Mucosa of rectum (tissue), 2 donors: ENCODE measurements around the gene CLEC16A.

Experiments
- H3K27ac ChIP-seq, 2 donors: one replicate each; pipeline ENCODE4 v1.7.0; 2013; ENCODE audit warnings: inconsistent platforms in 2 of 2, low read depth in 2 of 2, low read length in 2 of 2
- H3K27me3 ChIP-seq, 2 donors: one replicate each; pipeline ENCODE4 v1.7.0; 2013; ENCODE audit warnings: low read length in 2 of 2; ENCODE audit not compliant: control insufficient read depth in 2 of 2, insufficient read depth in 2 of 2
- H3K36me3 ChIP-seq, 2 donors: one replicate each; pipeline ENCODE4 v1.7.0; 2013; ENCODE audit warnings: low read length in 2 of 2; ENCODE audit not compliant: control insufficient read depth in 2 of 2, insufficient read depth in 2 of 2
- H3K4me1 ChIP-seq, 2 donors: one replicate each; pipeline ENCODE4 v1.7.0; 2013; ENCODE audit warnings: low read length in 2 of 2, mild to moderate bottlenecking in 1 of 2; ENCODE audit not compliant: control insufficient read depth in 2 of 2, insufficient read depth in 2 of 2
- H3K4me3 ChIP-seq, 2 donors: one replicate each; pipeline ENCODE4 v1.7.0; 2013; ENCODE audit warnings: low read length in 2 of 2
- H3K9ac ChIP-seq, 2 donors: one replicate each; pipeline ENCODE4 v1.7.0; 2013; ENCODE audit warnings: low read length in 2 of 2, low read depth in 1 of 2, mild to moderate bottlenecking in 1 of 2
- H3K9me3 ChIP-seq, 2 donors: one replicate each; pipeline ENCODE4 v1.7.0; 2013; ENCODE audit warnings: low read length in 2 of 2; ENCODE audit not compliant: control insufficient read depth in 2 of 2
- donor health status: healthy.
- donor health status: Normal muscosa, but diverticular disease.

The CLEC16A gene

GRCh38 chr16:11160676-11161115 is 216.3 kb downstream of the CLEC16A start:
- H3K27me3 ChIP-seq, result no peaks in the 10 kb centered on the region
- no peak overlapping the region for H3K9ac ChIP-seq
- H3K36me3 ChIP-seq, result no peaks in the 10 kb centered on the region
- no peak overlapping the region for H3K27ac ChIP-seq
- no peaks in the 10 kb centered on the region for H3K4me1 ChIP-seq
- H3K4me3 ChIP-seq, result no peak overlapping the region
- no peaks in the 10 kb centered on the region for H3K9me3 ChIP-seq

GRCh38 chr16:11161439-11161838 is 217.1 kb downstream of the CLEC16A start:
- no peaks in the 10 kb centered on the region for H3K4me1 ChIP-seq
- H3K27me3 ChIP-seq, result no peaks in the 10 kb centered on the region
- H3K9me3 ChIP-seq, result no peaks in the 10 kb centered on the region
- H3K27ac ChIP-seq, result no peak overlapping the region
- H3K36me3 ChIP-seq, result peaks cover 3 to 4% of the 10 kb centered on the region in 2 donors
- no peak overlapping the region for H3K4me3 ChIP-seq
- no peak overlapping the region for H3K9ac ChIP-seq

- no peaks in the 10 kb centered on the region for H3K27me3 ChIP-seq
- no peak overlapping the region for H3K27ac ChIP-seq
These were observed 217.6 kb downstream of the CLEC16A start for GRCh38 chr16:11161974-11162373.

GRCh38 chr16:11162586-11163268 is 218.4 kb downstream of the CLEC16A start:
- Histone ChIP-seq H3K27me3 (no peaks in the 10 kb centered on the region), H3K27ac (no peak overlapping the region), H3K9ac (no peak overlapping the region), H3K9me3 (no peaks in the 10 kb centered on the region), H3K4me3 (no peak overlapping the region), H3K36me3 (peaks cover 12 to 17% of the 10 kb centered on the region in 2 donors), H3K4me1 (no peaks in the 10 kb centered on the region)

More at GRCh38 chr16:11161974-11162373, 217.6 kb downstream of the CLEC16A start:
- Histone ChIP-seq H3K9me3 (no peaks in the 10 kb centered on the region), H3K4me3 (no peak overlapping the region), H3K4me1 (no peaks in the 10 kb centered on the region), H3K36me3 (peaks cover 7 to 9% of the 10 kb centered on the region in 2 donors), H3K9ac (no peak overlapping the region)

GRCh38 chr16:11163761-11164261 is 219.4 kb downstream of the CLEC16A start:
- no peak overlapping the region for H3K27ac ChIP-seq
- peaks cover 16 to 17% of the 10 kb centered on the region in 2 donors for H3K36me3 ChIP-seq
- H3K27me3 ChIP-seq, result no peaks in the 10 kb centered on the region
- H3K4me3 ChIP-seq, result no peak overlapping the region
- H3K4me1 ChIP-seq, result no peaks in the 10 kb centered on the region
- H3K9ac ChIP-seq, result no peak overlapping the region
- H3K9me3 ChIP-seq, result no peaks in the 10 kb centered on the region

GRCh38 chr16:11164482-11165270 is 220.3 kb downstream of the CLEC16A start:
- Histone ChIP-seq H3K9me3 (no peaks in the 10 kb centered on the region), H3K4me1 (no peaks in the 10 kb centered on the region), H3K9ac (no peak overlapping the region), H3K27ac (no peak overlapping the region), H3K27me3 (no peaks in the 10 kb centered on the region), H3K36me3 (peaks cover 16 to 17% of the 10 kb centered on the region in 2 donors), H3K4me3 (no peak overlapping the region)

GRCh38 chr16:11165349-11165748 is 221.0 kb downstream of the CLEC16A start:
- no peaks in the 10 kb centered on the region for H3K9me3 ChIP-seq
- H3K4me1 ChIP-seq, result no peaks in the 10 kb centered on the region
- peaks cover 16 to 17% of the 10 kb centered on the region in 2 donors for H3K36me3 ChIP-seq
- no peaks in the 10 kb centered on the region for H3K27me3 ChIP-seq
- no peak overlapping the region for H3K4me3 ChIP-seq
- no peak overlapping the region for H3K27ac ChIP-seq
- H3K9ac ChIP-seq, result no peak overlapping the region

- no peak overlapping the region for H3K4me3 ChIP-seq
- H3K27me3 ChIP-seq, result no peaks in the 10 kb centered on the region
- H3K27ac ChIP-seq, result no peak overlapping the region
- H3K9me3 ChIP-seq, result no peaks in the 10 kb centered on the region
- no peaks in the 10 kb centered on the region for H3K4me1 ChIP-seq
- H3K36me3 ChIP-seq, result peaks cover 16 to 17% of the 10 kb centered on the region in 2 donors
- H3K9ac ChIP-seq, result no peak overlapping the region
These were observed 221.7 kb downstream of the CLEC16A start for GRCh38 chr16:11165894-11166665.

GRCh38 chr16:11167581-11167980 is 223.2 kb downstream of the CLEC16A start:
- H3K4me3 ChIP-seq, result no peak overlapping the region
- H3K36me3 ChIP-seq, result peaks cover 16 to 23% of the 10 kb centered on the region in 2 donors
- no peaks in the 10 kb centered on the region for H3K4me1 ChIP-seq
- no peak overlapping the region for H3K9ac ChIP-seq
- no peaks in the 10 kb centered on the region for H3K27me3 ChIP-seq
- H3K27ac ChIP-seq, result no peak overlapping the region
- no peaks in the 10 kb centered on the region for H3K9me3 ChIP-seq
